Stimulated activated CD4-positive, alpha-beta T cell treated with anti-CD3 and anti-CD28 coated beads, Interleukin-4, amount 100 ng/mL, for 4 hours (primary cell): ENCODE data around the gene DLEC1.
"Not testable (repeated sequence)": the region's sequence is repeated elsewhere in the genome, so short reads cannot be mapped to it uniquely, and the experiment has no call there.

Experiments
- DNase-seq, 2 experiments: peaks; one replicate each; pipeline ENCODE4 v3.0.0-alpha.2; 2020

Gene DLEC1

DNA sequence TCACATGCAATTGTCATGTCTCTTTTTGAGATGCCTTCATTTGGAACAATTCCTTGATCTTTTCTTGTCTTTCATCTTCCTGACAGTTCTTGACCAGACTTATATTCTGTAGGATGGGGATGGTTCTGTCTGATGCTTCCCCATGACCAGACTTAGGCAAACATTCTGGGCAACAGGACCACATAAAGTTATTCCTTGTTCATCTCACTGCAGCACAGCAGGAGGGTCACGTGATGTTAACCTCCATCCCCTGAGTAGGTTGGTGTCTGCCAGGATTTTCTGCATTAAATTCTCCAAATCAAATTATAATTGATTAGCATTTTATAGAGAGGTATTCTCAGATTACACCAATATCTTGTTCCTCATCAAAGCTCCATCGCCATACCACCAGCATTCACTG is 7.8 kb downstream of the DLEC1 start:
- no peak for DNase-seq

DNA sequence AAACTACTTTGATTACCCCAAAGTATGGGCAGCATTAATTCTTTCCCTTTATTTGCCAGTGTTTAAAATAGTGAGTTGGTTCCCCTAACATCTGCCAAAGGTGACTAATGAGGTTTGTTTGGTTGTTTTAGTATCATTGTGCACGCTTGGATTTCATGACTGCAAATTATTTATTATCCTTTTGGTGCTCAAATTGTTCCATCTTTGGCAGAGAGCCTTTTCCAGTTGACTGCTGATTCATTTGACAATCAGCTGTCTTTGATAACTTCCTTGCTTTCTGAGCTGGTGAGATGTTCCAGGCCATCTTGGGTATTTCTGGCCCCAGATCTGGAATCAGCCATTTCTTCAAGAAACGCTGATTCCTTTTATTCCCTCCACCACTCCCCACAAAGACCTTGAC is 8.9 kb downstream of the DLEC1 start:
- DNase-seq = no peak

DNA sequence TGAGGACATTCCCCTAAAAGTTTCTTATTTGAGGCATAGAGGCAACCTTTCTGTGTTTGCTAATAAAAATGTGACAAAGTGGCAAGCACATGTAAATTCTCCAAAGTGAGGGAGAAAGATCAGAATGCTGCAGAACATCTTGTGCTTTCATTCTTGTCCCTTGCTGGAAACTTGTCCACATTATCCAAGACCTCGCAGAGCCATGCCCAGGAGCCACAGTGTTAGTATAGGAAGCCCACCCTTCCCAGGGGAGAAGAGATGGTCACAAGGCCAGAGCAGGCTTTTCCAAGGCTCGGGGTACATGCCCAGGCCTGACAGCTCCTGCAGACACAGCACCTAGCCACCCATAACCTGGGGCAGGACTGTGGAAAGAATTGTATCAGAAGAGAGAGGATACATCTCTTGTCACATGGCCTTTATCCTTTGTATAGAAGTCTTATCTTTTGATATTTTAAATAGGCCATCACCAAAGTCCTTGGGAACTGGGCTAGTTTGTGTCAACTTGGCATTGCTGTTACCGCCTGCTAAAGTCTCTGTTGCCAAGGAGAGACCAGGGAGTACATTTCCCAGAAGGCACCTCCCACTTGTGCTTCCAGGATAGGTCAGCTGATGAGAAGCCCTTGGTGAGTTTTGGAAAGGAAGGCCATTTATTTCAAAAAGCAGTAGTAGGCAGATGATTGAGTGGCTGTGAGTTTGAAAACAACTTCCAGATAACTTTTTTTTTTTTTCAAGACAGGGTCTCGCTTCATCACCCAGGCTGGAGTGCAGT is 10.5 kb downstream of the DLEC1 start:
- no peak for DNase-seq

- DNase-seq = no peak
Measured at GRCh38 chr3:38051131-38051530, 12.1 kb downstream of the DLEC1 start.

DNA sequence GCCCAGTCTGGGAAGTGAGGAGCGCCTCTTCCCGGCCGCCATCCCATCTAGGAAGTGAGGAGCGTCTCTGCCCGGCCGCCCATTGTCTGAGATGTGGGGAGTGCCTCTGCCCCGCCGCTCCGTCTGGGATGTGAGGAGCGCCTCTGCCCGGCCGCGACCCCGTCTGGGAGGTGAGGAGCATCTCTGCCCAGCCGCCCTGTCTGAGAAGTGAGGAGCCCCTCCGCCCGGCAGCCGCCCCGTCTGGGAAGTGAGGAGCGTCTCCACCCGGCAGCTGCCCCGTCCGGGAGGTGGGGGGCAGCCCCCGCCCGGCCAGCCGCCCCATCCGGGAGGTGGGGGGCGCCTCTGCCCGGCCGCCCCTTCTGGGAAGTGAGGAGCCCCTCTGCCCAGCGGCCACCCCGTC is 14.3 kb downstream of the DLEC1 start:
- DNase-seq = not testable (repeated sequence)

- DNase-seq = not testable (repeated sequence)
Measured at GRCh38 chr3:38053813-38054498, 14.9 kb downstream of the DLEC1 start.

DNA sequence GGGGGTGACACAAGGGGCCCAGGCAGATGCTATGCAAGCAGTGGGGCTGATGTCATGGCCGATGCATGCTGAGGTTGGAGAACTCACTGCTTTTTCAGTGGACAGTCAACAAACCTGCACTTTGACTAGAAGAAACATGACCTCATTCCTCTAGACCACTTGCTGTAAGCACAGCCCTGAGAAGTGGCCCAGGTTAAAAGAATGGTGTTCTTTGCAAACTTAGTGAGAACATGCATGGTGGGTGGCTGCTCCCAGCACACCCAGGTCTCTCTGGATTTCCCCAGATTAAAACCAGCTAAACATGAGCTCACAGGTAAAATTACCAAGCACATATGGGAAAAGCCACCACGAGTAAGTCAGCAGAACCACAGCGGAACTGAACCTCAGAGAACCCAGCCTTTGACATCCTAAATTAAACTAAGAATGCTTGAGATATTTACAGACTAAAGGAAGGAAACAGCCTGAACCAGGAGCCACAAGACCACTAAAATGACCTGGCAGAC is 15.5 kb downstream of the DLEC1 start:
- no peak for DNase-seq

DNA sequence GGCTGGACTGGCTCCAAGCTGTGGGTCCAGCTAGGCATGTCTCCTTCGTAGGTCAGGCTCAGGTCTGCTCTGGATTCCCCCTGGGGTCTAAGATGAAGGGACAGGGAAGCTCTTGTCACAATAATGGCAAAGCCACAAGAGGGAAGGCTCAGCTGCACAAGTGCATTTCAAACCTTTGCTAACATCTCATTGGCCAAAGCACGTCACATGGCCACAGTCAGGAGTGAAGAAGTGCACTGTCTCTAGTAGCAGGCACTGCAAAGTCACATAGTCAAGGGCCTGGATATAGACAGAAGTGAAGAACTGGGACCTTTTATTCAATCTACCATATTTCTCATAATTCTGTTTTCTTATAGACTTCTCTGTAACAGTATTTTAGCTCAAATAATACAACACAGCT is 20.1 kb downstream of the DLEC1 start:
- no peak for DNase-seq

DNA sequence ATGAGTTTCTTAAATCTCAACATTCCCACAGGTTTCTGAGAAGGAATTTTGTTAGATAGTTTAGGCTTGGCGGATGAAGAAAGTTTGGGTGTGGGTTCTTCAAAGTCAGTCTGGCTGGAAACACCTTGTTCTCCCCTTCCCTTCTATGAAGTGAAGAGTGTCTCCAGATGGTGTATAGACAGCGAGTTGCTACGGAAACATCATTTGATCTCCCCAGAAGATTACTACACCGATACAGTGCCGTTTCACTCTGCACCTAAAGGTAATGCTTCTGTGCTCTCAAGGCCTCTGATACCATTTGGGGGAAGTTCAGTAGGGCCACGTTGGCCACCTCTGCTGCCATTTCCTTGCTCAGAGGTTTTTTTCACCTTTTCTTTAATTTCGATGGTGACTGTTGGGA is 20.6 kb downstream of the DLEC1 start:
- DNase-seq = no peak

DNA sequence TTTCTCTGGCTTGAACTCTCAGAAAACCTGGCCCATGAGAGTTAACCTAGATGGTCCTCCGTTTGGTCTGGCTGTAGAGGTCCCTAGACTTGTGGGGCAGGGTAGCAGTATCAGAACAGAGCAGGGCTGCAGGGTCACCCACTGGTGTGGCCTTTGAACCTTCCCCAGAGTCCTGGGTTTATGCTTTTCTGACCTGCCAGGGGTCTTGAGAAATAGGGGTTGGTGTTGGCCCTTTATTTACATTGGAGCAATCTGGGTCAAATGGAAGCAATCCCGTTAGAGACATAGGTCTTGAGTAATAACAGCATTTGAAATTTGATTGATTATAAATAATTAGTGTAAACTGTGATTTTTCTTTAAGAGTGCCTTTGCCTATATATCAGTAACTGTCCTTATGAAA is 23.8 kb downstream of the DLEC1 start:
- DNase-seq = no peak

- not testable (repeated sequence) for DNase-seq
Measured at GRCh38 chr3:38064453-38064852, 25.4 kb downstream of the DLEC1 start.

DNA sequence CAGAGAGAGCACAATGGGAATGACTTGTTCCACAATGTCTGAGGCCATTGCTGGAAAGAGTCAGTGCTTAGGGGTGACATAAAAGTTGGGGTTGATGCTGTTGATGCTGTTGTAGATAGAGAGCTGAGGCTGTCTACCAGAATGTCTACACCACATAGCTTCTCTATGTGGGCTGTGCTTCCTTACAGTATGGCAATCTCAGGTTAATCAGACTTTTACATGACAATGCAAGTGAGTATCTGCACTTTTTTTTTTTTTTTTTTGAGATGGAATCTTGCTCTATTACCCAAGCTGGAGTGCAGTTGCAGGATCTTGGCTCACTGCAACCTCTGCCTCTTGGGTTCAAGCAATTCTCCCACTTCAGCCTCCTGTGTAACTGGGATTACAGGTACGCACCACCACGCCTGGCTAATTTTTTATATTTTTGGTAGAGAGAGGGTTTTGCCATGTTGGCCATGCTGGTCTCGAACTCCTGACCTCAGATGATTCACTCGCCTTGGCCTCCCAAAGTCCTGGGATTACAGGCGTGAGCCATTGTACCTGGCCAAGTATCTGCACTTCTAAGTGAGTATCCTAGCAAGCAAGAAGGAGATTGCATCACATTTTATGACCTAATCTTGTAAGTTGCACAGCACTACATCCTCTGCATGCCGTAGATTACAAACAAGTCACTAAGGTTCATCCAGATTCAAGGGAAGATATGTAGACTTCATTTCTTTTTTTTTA is 28.7 kb downstream of the DLEC1 start:
- no peak for DNase-seq

GRCh38 chr3:38070013-38070412 is 31.0 kb downstream of the DLEC1 start:
- no peak for DNase-seq

- not testable (repeated sequence) for DNase-seq
Measured at GRCh38 chr3:38077073-38077472, 38.1 kb downstream of the DLEC1 start.

DNA sequence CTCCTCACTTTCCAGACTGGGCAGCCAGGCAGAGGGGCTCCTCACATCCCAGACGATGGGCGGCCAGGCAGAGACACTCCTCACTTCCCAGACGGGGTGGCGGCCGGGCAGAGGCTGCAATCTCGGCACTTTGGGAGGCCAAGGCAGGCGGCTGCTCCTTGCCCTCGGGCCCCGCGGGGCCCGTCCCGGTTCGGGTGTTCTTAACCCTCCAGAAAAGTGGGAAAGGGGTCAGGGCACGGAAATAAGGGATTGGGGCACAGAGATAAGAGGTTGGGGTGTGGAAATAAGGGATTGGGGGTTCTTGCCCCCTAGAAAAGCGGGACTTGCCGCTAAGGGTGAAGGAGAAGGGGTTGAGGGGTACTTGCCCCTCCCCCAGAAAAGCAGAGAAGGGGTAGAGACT is 43.3 kb downstream of the DLEC1 start:
- DNase-seq = not testable (repeated sequence)

DNA sequence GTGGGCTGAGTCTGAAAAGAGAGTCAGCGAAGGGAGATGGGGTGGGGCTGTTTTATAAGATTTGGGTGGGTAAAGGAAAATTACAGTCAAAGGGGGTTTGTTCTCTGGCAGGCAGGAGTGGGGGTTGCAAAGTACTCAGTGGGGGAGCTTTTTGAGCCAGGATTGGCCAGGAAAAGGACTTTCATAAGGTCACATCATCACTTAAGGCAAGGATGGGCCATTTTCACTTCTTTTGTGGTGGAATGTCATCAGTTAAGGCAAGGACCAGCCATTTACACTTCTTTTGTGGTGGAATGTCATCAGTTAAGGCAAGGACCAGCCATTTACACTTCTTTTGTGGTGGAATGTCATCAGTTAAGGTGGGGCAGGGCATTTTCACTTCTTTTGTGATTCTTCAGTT is 44.2 kb downstream of the DLEC1 start:
- DNase-seq = not testable (repeated sequence)

DNA sequence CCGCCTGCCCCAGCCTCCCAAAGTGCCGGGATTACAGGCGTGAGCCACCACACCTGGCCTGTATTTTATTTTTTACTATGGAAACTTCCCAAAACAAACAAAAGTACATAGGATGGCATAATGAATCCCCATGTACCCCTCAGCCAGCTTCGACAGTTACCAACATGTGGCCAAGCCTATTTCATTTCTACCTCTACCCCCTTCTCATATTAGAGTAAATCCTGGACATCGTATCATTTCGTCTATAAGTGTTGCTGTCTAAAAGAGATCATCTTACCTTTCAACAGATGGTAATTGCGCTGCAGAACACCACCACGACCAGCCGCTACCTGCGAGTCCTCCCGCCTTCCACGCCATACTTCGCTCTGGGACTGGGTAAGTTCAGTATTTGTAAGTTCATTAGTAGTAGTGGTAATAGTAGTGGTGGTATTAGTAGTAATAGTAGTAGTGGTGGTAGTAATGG is 44.9 kb downstream of the DLEC1 start:
- no peak for DNase-seq

DNA sequence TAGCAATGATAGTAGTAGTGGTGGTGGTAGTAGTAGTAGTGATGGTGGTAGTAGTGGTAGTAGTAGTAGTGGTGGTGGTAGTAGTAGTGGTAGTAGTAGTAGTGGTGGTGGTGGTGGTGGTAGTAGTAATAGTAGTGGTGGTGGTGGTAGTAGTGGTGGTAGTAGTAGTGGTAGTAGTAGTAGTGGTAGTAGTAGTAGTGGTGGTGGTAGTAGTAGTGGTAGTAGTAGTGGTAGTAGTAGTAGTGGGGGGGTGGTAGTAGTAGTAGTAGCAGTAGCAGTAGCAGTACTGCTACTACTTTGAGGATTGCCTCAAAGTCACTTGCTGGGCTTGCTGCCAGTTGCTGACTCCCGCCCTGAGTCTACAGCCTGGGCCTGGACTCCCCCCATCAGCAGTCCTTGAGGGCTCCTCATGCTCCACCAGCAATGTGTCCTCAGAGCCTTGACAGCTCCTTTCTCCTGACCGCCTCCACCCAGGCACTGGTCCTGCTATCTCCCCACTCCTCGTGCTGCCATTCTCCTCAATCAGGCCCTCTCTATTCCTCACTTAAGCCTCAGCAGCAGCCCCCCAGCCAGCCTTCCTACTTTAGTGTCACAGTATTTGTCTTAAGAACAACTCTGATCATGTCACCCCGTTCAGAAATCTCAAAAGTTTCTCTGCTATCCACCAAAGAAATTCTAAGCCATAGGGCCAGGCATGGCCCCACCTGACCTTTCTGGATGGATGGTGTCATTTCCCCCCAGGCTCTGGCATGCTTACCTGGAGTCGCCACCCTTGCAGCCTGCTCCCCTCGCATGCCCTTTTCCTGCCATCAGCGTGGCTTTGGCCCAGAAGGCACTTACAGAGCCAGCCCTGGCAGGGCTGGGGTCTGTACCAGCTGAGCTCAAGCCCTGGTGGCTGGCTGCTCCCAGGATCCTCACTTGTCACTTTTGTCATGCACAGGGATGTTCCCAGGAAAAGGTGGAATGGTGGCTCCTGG is 45.6 kb downstream of the DLEC1 start:
- DNase-seq = no peak

DNA sequence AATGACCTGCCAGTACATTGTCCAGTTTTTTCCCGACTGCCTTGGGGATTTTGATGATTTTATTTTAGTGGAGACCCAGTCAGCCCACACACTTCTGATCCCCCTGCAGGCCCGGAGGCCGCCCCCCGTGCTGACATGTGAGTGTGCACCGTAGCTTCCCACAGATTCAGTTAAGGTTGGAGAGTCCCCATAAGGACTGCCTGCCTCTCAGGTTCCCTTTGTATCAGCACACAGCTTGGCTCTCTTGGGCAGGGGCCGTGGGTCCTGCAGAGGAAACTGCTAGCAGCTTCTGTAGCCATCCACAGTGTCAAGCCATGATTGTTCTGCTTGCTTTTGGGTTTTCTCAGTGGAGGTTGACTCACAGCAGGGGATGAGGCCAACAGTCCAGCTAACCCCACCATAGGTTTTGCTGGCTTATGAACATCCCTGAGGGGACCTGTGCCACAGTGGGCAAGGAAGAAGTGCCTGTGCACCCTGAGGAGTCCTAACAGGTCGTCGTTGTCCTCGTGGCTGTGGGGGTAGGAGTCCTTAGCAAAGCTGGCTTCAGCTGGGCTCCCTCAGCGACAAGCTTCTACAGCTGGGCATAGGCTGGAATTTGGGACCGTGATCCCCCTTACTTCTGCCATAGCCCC is 46.4 kb downstream of the DLEC1 start:
- DNase-seq = no peak

GRCh38 chr3:38085943-38086324 is 46.9 kb downstream of the DLEC1 start:
- no peak for DNase-seq

DNA sequence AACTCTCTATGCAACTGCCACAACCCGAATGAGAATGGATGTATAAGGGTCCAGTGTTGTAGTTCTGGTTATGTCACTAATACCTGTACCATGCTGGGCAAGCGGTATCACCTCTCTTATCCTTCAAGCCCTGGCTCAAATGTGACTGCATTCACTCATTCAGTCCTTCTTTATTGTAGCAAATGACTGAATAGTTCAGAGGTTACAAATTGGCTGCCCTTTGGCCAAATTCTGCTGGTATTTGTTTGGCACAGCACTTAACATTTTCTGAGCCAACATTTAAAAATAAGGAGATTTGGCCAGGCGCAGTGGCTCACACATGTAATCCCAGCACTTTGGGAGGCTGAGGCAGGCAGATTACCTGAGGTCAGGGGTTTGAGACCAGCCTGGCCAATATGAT is 47.5 kb downstream of the DLEC1 start:
- no peak for DNase-seq

GRCh38 chr3:38087278-38087677 is 48.3 kb downstream of the DLEC1 start:
- not testable (repeated sequence) for DNase-seq
